Liver (tissue), 3 donors: ENCODE results near the gene ACOXL.

Source experiments
- EGR1 ChIP-seq, 2 donors: IDR thresholded peaks; 2 replicates each; pipeline ENCODE4 v1.6.1; 2016 to 2018; ENCODE audit warnings: antibody characterized with exemption in 2 of 2, low read depth in 2 of 2
- HNF4A ChIP-seq, 2 donors: conservative IDR thresholded peaks; 2 replicates each; pipeline ENCODE4 v1.6.1; 2016; ENCODE audit warnings: antibody characterized with exemption in 2 of 2, mild to moderate bottlenecking in 2 of 2
- JUND ChIP-seq, 2 donors: IDR thresholded peaks; 2 replicates each; pipeline ENCODE4 v1.6.1; 2016; ENCODE audit warnings: antibody characterized with exemption in 2 of 2
- REST ChIP-seq: IDR thresholded peaks from 2 replicates; pipeline ENCODE4 v1.6.1; 2016; ENCODE audit warnings: antibody characterized with exemption, mild to moderate bottlenecking
- SP1 ChIP-seq: IDR thresholded peaks from 2 replicates; pipeline ENCODE4 v1.6.1; 2018; ENCODE audit warnings: antibody characterized with exemption, mild to moderate bottlenecking
- TAF1 ChIP-seq: conservative IDR thresholded peaks from 2 replicates; pipeline ENCODE4 v1.6.1; 2016; ENCODE audit warnings: antibody characterized with exemption, mild to moderate bottlenecking
- YY1 ChIP-seq: IDR thresholded peaks from 2 replicates; pipeline ENCODE4 v1.6.1; 2016; ENCODE audit warnings: antibody characterized with exemption, mild to moderate bottlenecking
- ZBTB33 ChIP-seq: IDR thresholded peaks from 2 replicates; pipeline ENCODE4 v1.6.1; 2016; ENCODE audit warnings: antibody characterized with exemption
- TF ChIP-seq, protein P1 (sequence below): fragments of 150-350 bp; IDR thresholded peaks from 2 replicates; pipeline ENCODE4 v1.5.1; 2017; ENCODE audit warnings: improper control_type of control experiment, low read depth, low read length; ENCODE audit not compliant: missing input control
- donor health status: healthy.
- donor health status: healthy.

- TF ChIP-seq, protein P1, sequence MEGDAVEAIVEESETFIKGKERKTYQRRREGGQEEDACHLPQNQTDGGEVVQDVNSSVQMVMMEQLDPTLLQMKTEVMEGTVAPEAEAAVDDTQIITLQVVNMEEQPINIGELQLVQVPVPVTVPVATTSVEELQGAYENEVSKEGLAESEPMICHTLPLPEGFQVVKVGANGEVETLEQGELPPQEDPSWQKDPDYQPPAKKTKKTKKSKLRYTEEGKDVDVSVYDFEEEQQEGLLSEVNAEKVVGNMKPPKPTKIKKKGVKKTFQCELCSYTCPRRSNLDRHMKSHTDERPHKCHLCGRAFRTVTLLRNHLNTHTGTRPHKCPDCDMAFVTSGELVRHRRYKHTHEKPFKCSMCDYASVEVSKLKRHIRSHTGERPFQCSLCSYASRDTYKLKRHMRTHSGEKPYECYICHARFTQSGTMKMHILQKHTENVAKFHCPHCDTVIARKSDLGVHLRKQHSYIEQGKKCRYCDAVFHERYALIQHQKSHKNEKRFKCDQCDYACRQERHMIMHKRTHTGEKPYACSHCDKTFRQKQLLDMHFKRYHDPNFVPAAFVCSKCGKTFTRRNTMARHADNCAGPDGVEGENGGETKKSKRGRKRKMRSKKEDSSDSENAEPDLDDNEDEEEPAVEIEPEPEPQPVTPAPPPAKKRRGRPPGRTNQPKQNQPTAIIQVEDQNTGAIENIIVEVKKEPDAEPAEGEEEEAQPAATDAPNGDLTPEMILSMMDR, result no peak
- TF ChIP-seq EGR1 (IDR thresholded peaks at IDR 0.05; ENCODE audit: low read depth in 2 of 2), result no peak
- no peak for TF ChIP-seq YY1
- no peak for TF ChIP-seq JUND (IDR thresholded peaks at IDR 0.05)
- no peak for TF ChIP-seq ZBTB33
- no peak for TF ChIP-seq TAF1
- TF ChIP-seq HNF4A (conservative IDR thresholded peaks at IDR 0.05), result peak in 1 of 2 donors; percentile 11
- no peak for TF ChIP-seq REST
- TF ChIP-seq SP1, result no peak
These were observed 422.4 kb downstream of the ACOXL start for GRCh38 chr2:111154758-111155157.
